ENCODE results near the gene MLXIP. TPM values are rescaled to one million over a fixed set of nuclear protein-coding genes. Genes with fewer than 3 reads are reported as not detected.

MLXIP gene
- total and polyA plus RNA-seq, 9 of the 15 experiments (the other 6 are each of a cell fraction or from before 2014, with no cell fraction given) = 2.2 to 66.3 (median 18.1) TPM

GRCh38 chr12:122080149-122081082 lies 1.9 kb downstream of the MLXIP start (continued):
- TF ChIP-seq MLLT1 (IDR thresholded peaks at IDR 0.05) (peak in 1 of 2 experiments; percentile 58; a peak in 2 of 4 replicates), NCOA6 (IDR thresholded peaks at IDR 0.05) (no peak), CCAR2 (IDR thresholded peaks at IDR 0.05; ENCODE audit: low read depth, low read length) (no peak), KDM5B (IDR thresholded peaks at IDR 0.05; ENCODE audit: insufficient replicate concordance, low read depth, low read length) (peak; percentile 36), BRF2 (IDR thresholded peaks at IDR 0.05; ENCODE audit: borderline replicate concordance, insufficient read depth, insufficient read length) (no peak), CGGBP1 (CRISPR knock-in tag; IDR thresholded peaks at IDR 0.05) (no peak), ZNF778 (CRISPR knock-in tag; IDR thresholded peaks at IDR 0.05) (no peak), HDAC6 (IDR thresholded peaks at IDR 0.05; ENCODE audit: low read depth, low read length) (no peak), MYC (IDR thresholded peaks at IDR 0.05; ENCODE audit: low read depth, low read length) (peak; percentile 34; the same call in 1 of the 2 replicates), MYC (CRISPR knock-in tag; IDR thresholded peaks at IDR 0.05; ENCODE audit: borderline replicate concordance, low read depth) (no peak), MEF2D (tag; conservative IDR thresholded peaks at IDR 0.05; ENCODE audit: low read depth) (no peak), ZNF583 (CRISPR knock-in tag; IDR thresholded peaks at IDR 0.05) (no peak), RAD21 (CRISPR knock-in tag; conservative IDR thresholded peaks at IDR 0.05 in 1 of 2, IDR thresholded peaks at IDR 0.05 in 1 of 2) (no peak)
- TF ChIP-seq, protein P1, sequence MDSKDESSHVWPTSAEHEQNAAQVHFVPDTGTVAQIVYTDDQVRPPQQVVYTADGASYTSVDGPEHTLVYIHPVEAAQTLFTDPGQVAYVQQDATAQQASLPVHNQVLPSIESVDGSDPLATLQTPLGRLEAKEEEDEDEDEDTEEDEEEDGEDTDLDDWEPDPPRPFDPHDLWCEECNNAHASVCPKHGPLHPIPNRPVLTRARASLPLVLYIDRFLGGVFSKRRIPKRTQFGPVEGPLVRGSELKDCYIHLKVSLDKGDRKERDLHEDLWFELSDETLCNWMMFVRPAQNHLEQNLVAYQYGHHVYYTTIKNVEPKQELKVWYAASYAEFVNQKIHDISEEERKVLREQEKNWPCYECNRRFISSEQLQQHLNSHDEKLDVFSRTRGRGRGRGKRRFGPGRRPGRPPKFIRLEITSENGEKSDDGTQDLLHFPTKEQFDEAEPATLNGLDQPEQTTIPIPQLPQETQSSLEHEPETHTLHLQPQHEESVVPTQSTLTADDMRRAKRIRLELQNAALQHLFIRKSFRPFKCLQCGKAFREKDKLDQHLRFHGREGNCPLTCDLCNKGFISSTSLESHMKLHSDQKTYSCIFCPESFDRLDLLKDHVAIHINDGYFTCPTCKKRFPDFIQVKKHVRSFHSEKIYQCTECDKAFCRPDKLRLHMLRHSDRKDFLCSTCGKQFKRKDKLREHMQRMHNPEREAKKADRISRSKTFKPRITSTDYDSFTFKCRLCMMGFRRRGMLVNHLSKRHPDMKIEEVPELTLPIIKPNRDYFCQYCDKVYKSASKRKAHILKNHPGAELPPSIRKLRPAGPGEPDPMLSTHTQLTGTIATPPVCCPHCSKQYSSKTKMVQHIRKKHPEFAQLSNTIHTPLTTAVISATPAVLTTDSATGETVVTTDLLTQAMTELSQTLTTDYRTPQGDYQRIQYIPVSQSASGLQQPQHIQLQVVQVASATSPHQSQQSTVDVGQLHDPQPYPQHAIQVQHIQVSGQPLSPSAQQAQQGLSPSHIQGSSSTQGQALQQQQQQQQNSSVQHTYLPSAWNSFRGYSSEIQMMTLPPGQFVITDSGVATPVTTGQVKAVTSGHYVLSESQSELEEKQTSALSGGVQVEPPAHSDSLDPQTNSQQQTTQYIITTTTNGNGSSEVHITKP (IDR thresholded peaks at IDR 0.05; ENCODE audit: partially characterized antibody) = peak; percentile 92
- TF ChIP-seq, protein P2, sequence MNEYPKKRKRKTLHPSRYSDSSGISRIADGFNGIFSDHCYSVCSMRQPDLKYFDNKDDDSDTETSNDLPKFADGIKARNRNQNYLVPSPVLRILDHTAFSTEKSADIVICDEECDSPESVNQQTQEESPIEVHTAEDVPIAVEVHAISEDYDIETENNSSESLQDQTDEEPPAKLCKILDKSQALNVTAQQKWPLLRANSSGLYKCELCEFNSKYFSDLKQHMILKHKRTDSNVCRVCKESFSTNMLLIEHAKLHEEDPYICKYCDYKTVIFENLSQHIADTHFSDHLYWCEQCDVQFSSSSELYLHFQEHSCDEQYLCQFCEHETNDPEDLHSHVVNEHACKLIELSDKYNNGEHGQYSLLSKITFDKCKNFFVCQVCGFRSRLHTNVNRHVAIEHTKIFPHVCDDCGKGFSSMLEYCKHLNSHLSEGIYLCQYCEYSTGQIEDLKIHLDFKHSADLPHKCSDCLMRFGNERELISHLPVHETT (CRISPR knock-in tag; conservative IDR thresholded peaks at IDR 0.05 in 1 of 2, IDR thresholded peaks at IDR 0.05 in 1 of 2) = no peak; a peak in 1 of 4 replicates

Data from K562 (cell line).